GM12878 (cell line): ENCODE data around the gene ELL2. TPM values are rescaled to one million over a fixed set of nuclear protein-coding genes. Genes with fewer than 3 reads are reported as not detected.

Experiments used
- ATAC-seq: fragments of 200-7000 bp; cut with Tn5 transposase; 3 replicates; pipeline ENCODE4 v1.9.1; 2020; ENCODE audit warnings: mild to moderate bottlenecking, moderate library complexity
- BruUV-seq: library from RNA; stranded (reverse); fragments of 400-500 nt; replicated peaks from 2 replicates; lab custom pipeline; 2021; lab: Mats Ljungman, UMichigan
- CTCF ChIA-PET: fragments of 300-600 bp; sonication (Branson Sonifier 250); formaldehyde crosslinking; extraction: SDS; loops from one replicate; lab custom pipeline; 2021; ENCODE audit warnings: inconsistent platforms; lab: Yijun Ruan, JAX
- POLR2A ChIA-PET: fragments of 350-600 bp; formaldehyde crosslinking; extraction: SDS; loops from one replicate; lab custom pipeline; 2021; ENCODE audit warnings: inconsistent platforms; lab: Charles Lee
- RAD21 ChIA-PET: fragments of 300-600 bp; sonication (Branson Sonifier 250); formaldehyde crosslinking; loops from one replicate; lab custom pipeline; 2023; ENCODE audit warnings: antibody characterized with exemption; ENCODE audit not compliant: unreplicated experiment; lab: Charles Lee
- SMC1A ChIA-PET: fragments of 300-600 bp; sonication (Branson Sonifier 250); formaldehyde crosslinking; loops from one replicate; lab custom pipeline; 2023; ENCODE audit not compliant: unreplicated experiment, uncharacterized antibody; lab: Charles Lee
- DNase-seq: peaks from one replicate; pipeline ENCODE4 v3.0.0-alpha.2; 2011; ENCODE audit warnings: low read depth, low spot score
- FAIRE-seq: peaks from 3 replicates; lab custom pipeline; 2011; peaks lifted over from hg19 to GRCh38; lab: Jason Lieb, UNC
- H2AFZ ChIP-seq: 2 replicates; pipeline ENCODE4 v1.6.0; 2011; ENCODE audit warnings: low read depth, low read length, control low read depth; ENCODE audit not compliant: control insufficient read depth
- H3K27ac ChIP-seq: 2 replicates; pipeline ENCODE4 v1.5.1; 2011; ENCODE audit warnings: control low read depth; ENCODE audit not compliant: control insufficient read depth, insufficient read depth
- H3K27me3 ChIP-seq, 2 experiments: replicated peaks in 1 of 2; 2 replicates each; pipeline versions ENCODE4 v1.6.0 to v1.6.1; 2011; ENCODE audit warnings: low read length in 1 of 2; ENCODE audit not compliant: control insufficient read depth in 2 of 2, insufficient read depth in 2 of 2
- H3K36me3 ChIP-seq, 2 experiments: 2 replicates each; pipeline ENCODE4 v1.5.1; 2011; ENCODE audit warnings: low read length in 1 of 2; ENCODE audit not compliant: control insufficient read depth in 2 of 2, insufficient read depth in 2 of 2
- H3K4me1 ChIP-seq: 2 replicates; pipeline ENCODE4 v1.6.1; 2011; ENCODE audit warnings: mild to moderate bottlenecking, low read length, moderate library complexity, mixed read lengths; ENCODE audit not compliant: control insufficient read depth, insufficient read depth
- H3K4me2 ChIP-seq: 2 replicates; pipeline ENCODE4 v1.6.0; 2011; ENCODE audit warnings: control low read depth; ENCODE audit not compliant: control insufficient read depth, insufficient read depth
- H3K4me3 ChIP-seq: fragments of 200-600 bp; sonication (generic); 2 replicates; pipeline ENCODE4 v1.5.1; 2016
- H3K79me2 ChIP-seq: 2 replicates; pipeline ENCODE4 v1.6.0; 2011; ENCODE audit warnings: low read length; ENCODE audit not compliant: control insufficient read depth, insufficient read depth
- H3K9ac ChIP-seq: 2 replicates; pipeline ENCODE4 v1.8.0; 2011; ENCODE audit warnings: low read length, control low read depth, mixed read lengths; ENCODE audit not compliant: control insufficient read depth, insufficient read depth
- H3K9me3 ChIP-seq: replicated peaks from 3 replicates; pipeline ENCODE4 v1.5.1; 2011; ENCODE audit warnings: mild to moderate bottlenecking, low read length; ENCODE audit not compliant: control insufficient read depth, insufficient read depth
- H4K20me1 ChIP-seq: 2 replicates; pipeline ENCODE4 v1.6.0; 2011; ENCODE audit not compliant: control insufficient read depth, insufficient read depth
- ASH2L ChIP-seq: fragments of 300-600, 200-600 bp; sonication (generic); IDR thresholded peaks from 2 replicates; pipeline ENCODE4 v1.6.1; 2017; ENCODE audit warnings: low read depth, mild to moderate bottlenecking, borderline replicate concordance
- BCL3 ChIP-seq: IDR thresholded peaks from 2 replicates; pipeline ENCODE4 v1.6.1; 2011; ENCODE audit warnings: borderline replicate concordance, low read depth, mild to moderate bottlenecking, moderate library complexity, low read length; ENCODE audit not compliant: insufficient read depth, poor library complexity, severe bottlenecking
- CEBPB ChIP-seq, 2 experiments: fragments of 150-350 bp in 1 of 2; IDR thresholded peaks; 2 replicates each; pipeline ENCODE4 v1.6.1; 2012 to 2014; ENCODE audit warnings: low read depth in 2 of 2, low read length in 2 of 2, borderline replicate concordance in 1 of 2, inconsistent platforms in 1 of 2
- E2F4 ChIP-seq: IDR thresholded peaks from 2 replicates; pipeline ENCODE4 v1.6.1; 2012; ENCODE audit warnings: low read depth, low read length, improper control_type of control experiment
- EGR1 ChIP-seq, 2 experiments: IDR thresholded peaks; 1 replicate in 1 of 2; 2 replicates in 1 of 2; pipeline ENCODE4 v1.6.1; 2011 to 2012; ENCODE audit warnings: low read depth in 2 of 2, low read length in 2 of 2, borderline replicate concordance in 1 of 2, mild to moderate bottlenecking in 1 of 2, moderate library complexity in 1 of 2
- ELK1 ChIP-seq: IDR thresholded peaks from 2 replicates; pipeline ENCODE4 v1.6.1; 2012; ENCODE audit warnings: low read depth, low read length, improper control_type of control experiment
- IRF4 ChIP-seq: IDR thresholded peaks from 2 replicates; pipeline ENCODE4 v1.6.1; 2011; ENCODE audit warnings: low read depth, low read length
- KAT2A ChIP-seq: conservative IDR thresholded peaks from 2 replicates; pipeline ENCODE4 v1.6.1; 2011; ENCODE audit warnings: low read depth, low read length; ENCODE audit not compliant: control insufficient read depth
- MEF2B ChIP-seq: fragments of 450-650 bp; IDR thresholded peaks from 2 replicates; pipeline ENCODE4 v1.6.1; 2018; ENCODE audit warnings: mild to moderate bottlenecking, moderate library complexity; ENCODE audit not compliant: partially characterized antibody, poor library complexity, severe bottlenecking
- MTA3 ChIP-seq: IDR thresholded peaks from 2 replicates; pipeline ENCODE4 v1.6.1; 2012; ENCODE audit warnings: low read length, inconsistent platforms, borderline replicate concordance
- MYC ChIP-seq: IDR thresholded peaks from 2 replicates; pipeline ENCODE4 v1.6.1; 2011; ENCODE audit warnings: mild to moderate bottlenecking, low read length, moderate library complexity, inconsistent platforms; ENCODE audit not compliant: insufficient read depth, insufficient replicate concordance, insufficient read length, severe bottlenecking
- POU2F2 ChIP-seq: IDR thresholded peaks from 3 replicates; pipeline ENCODE4 v1.6.1; 2011; ENCODE audit warnings: low read depth, mild to moderate bottlenecking, low read length, borderline replicate concordance
- RB1 ChIP-seq: fragments of 450-650 bp; formaldehyde crosslinking; IDR thresholded peaks from 2 replicates; pipeline ENCODE4 v1.6.1; 2017; ENCODE audit warnings: mild to moderate bottlenecking, borderline replicate concordance
- RCOR1 ChIP-seq: conservative IDR thresholded peaks from 2 replicates; pipeline ENCODE4 v1.6.1; 2012; ENCODE audit warnings: low read depth, low read length, improper control_type of control experiment
- SUZ12 ChIP-seq: fragments of 200-600 bp; sonication (generic); IDR thresholded peaks from one replicate; pipeline ENCODE4 v1.6.1; 2018; ENCODE audit warnings: antibody characterized with exemption, mild to moderate bottlenecking; ENCODE audit not compliant: unreplicated experiment
- ZBTB11 ChIP-seq: fragments of 450-650 bp; formaldehyde crosslinking; IDR thresholded peaks from 2 replicates; pipeline ENCODE4 v1.5.0; 2022; ENCODE audit warnings: mild to moderate bottlenecking, missing genetic modification characterization
- ZNF24 ChIP-seq: fragments of 450-650 bp; IDR thresholded peaks from 2 replicates; pipeline ENCODE4 v1.6.1; 2017; ENCODE audit warnings: antibody characterized with exemption, mild to moderate bottlenecking
- WGBS: methylation state at CpG from one replicate; pipeline ENCODE4 v1.1.6; 2016; ENCODE audit warnings: low lambda C conversion rate; ENCODE audit not compliant: insufficient replicate concordance, insufficient coverage; ENCODE audit errors: missing lambda C conversion rate; 5-methylcytosine and 5-hydroxymethylcytosine counted together
- in situ Hi-C: fragments of 300-500 bp; cut with MboI; formaldehyde crosslinking; loops from 9 replicates; pipeline ENCODE4 v1.14.3; 2018; ENCODE audit warnings: mixed read lengths
- intact Hi-C: fragments of 100-400 bp; cut with micrococcal nuclease; formaldehyde crosslinking; loops from one replicate; pipeline ENCODE4 v1.14.2; 2022; ENCODE audit not compliant: unreplicated experiment
- polyA plus RNA-seq, 11 experiments: library from polyadenylated mRNA; depleted of rRNA in 4 of 11; unstranded in 6 of 11; stranded (reverse) in 5 of 11; fragments of >200 nt; fragmentation: Nextera tagmentation in 4 of 11; fragmentation: Illumina TruSeq in 1 of 11; extraction: Ambion mirVana in 4 of 11; extraction: Trizol in 1 of 11; gene quantifications; 1 replicate in 1 of 11; 2 replicates in 10 of 11; pipeline versions ENCODE4 v1.2.1 to v1.2.3, GENCODE V29; 2011 to 2016; ENCODE audit warnings: inconsistent platforms in 2 of 11, missing spikeins in 2 of 11, low read depth in 1 of 11
- total RNA-seq, 4 experiments: library from RNA; depleted of rRNA in 3 of 4; stranded (reverse); fragments of >200 nt in 3 of 4; fragmentation: Illumina TruSeq in 1 of 4; extraction: Trizol in 1 of 4; gene quantifications; 2 replicates each; pipeline versions ENCODE4 v1.2.1 to v1.2.3, GENCODE V29; 2013 to 2021

ELL2 gene
- total and polyA plus RNA-seq, 10 of the 15 experiments (the other 5 are each of a cell fraction or from before 2014, with no cell fraction given), result 24.2 to 91.4 (median 57.4) TPM

GRCh38 chr5:95920822-95921221, 40.8 kb downstream of the ELL2 start:
- SMC1A ChIA-PET, result interaction anchor here (0.7 to 3.8 kb wide), 6 partner anchors 8 to 47 kb away, joined by 3 to 14 read pairs (median 7); no protein-coding TSS in a partner anchor
- Histone ChIP-seq H3K4me1 (peaks cover 63% of the 10 kb centered on the region), H3K9me3 (no peaks in the 10 kb centered on the region), H3K4me2 (no peak overlapping the region), H3K27ac (no peak overlapping the region), H3K36me3 (peaks cover 0 to 4% of the 10 kb centered on the region in 2 experiments; a peak in 1 of 4 replicates), H3K9ac (no peak overlapping the region), H4K20me1 (no peaks in the 10 kb centered on the region), H3K4me3 (no peak overlapping the region), H2AFZ (no peak overlapping the region), H3K27me3 (no peaks in the 10 kb centered on the region), H3K79me2 (peaks cover 61% of the 10 kb centered on the region)
- no peak for FAIRE-seq
- BruUV-seq, result no TSS peak
- in situ Hi-C loops, result no loop called here
- CTCF ChIA-PET, result no interaction called here
- POLR2A ChIA-PET, result interaction anchor here (1.0 to 2.5 kb wide), 3 partner anchors 13 to 42 kb away, joined by 3 to 8 read pairs (median 5); no protein-coding TSS in a partner anchor
- TF ChIP-seq ZNF24, result no peak
- TF ChIP-seq RB1, result no peak
- TF ChIP-seq KAT2A, result no peak
- no peak for TF ChIP-seq ZBTB11 (CRISPR knock-in tag)
- no peak for TF ChIP-seq EGR1 (IDR thresholded peaks at IDR 0.05; ENCODE audit: borderline replicate concordance in 1 of 2, low read depth in 2 of 2, low read length in 2 of 2)
- no peak for TF ChIP-seq CEBPB (IDR thresholded peaks at IDR 0.05; ENCODE audit: borderline replicate concordance in 1 of 2, low read depth in 2 of 2, low read length in 2 of 2)
- no peak for TF ChIP-seq IRF4
- TF ChIP-seq E2F4, result no peak
- TF ChIP-seq MTA3, result no peak
- no peak for TF ChIP-seq POU2F2
- TF ChIP-seq MYC, result no peak
- no peak for TF ChIP-seq BCL3
- no peak for TF ChIP-seq MEF2B
- no peak for TF ChIP-seq ELK1
- no peak for TF ChIP-seq RCOR1
- TF ChIP-seq SUZ12, result no peak
- TF ChIP-seq ASH2L, result no peak
- intact Hi-C loops, result loop anchor here (10.0 kb wide), 1 partner anchor 514 kb away; the partner anchor contains the start of gene PCSK1
- RAD21 ChIA-PET, result interaction anchor here (1.1 kb wide), 1 partner anchor 44 kb away, joined by 3 read pairs; no protein-coding TSS in a partner anchor
- 100% methylated on average over 1 of the region's 1 CpG for WGBS
- DNase-seq, result no peak
- no peak for ATAC-seq
